PC-9 (cell line): Measurements from ENCODE around the gene CD2AP. TPM values are rescaled to one million over a fixed set of nuclear protein-coding genes. Genes with fewer than 3 reads are reported as not detected.

Experiments
- BruUV-seq: library from RNA; stranded (reverse); fragments of 400-500 nt; replicated peaks from 2 replicates; lab custom pipeline; 2021; lab: Mats Ljungman, UMichigan
- CTCF ChIA-PET: fragments of 300-600 bp; sonication (Branson Sonifier 250); formaldehyde crosslinking; loops from one replicate; lab custom pipeline; 2022; ENCODE audit warnings: antibody characterized with exemption; lab: Charles Lee
- POLR2A ChIA-PET: fragments of 300-600 bp; sonication (Branson Sonifier 250); formaldehyde crosslinking; loops from one replicate; lab custom pipeline; 2022; ENCODE audit warnings: antibody characterized with exemption; ENCODE audit not compliant: unreplicated experiment; lab: Charles Lee
- DNase-seq, 2 experiments: peaks; one replicate each; pipeline versions ENCODE4 v3.0.0 to v3.0.0-alpha.2; 2015 to 2022; ENCODE audit warnings: mixed read lengths in 1 of 2
- H2AFZ ChIP-seq: fragments of 200-600 bp; sonication (generic); 2 replicates; pipeline ENCODE4 v1.8.1; 2017; ENCODE audit warnings: antibody characterized with exemption
- H3F3A ChIP-seq: fragments of 200-600 bp; sonication (generic); 2 replicates; pipeline ENCODE4 v1.8.1; 2017; ENCODE audit warnings: antibody characterized with exemption, mild to moderate bottlenecking, low read depth; ENCODE audit not compliant: insufficient read depth
- H3K27ac ChIP-seq: fragments of 200-600 bp; sonication (generic); 2 replicates; pipeline ENCODE4 v1.6.1; 2016; ENCODE audit warnings: mixed run types
- H3K27me3 ChIP-seq: fragments of 200-600 bp; sonication (generic); 2 replicates; pipeline ENCODE4 v1.6.1; 2016; ENCODE audit warnings: low read depth, mixed run types; ENCODE audit not compliant: insufficient read depth
- H3K36me3 ChIP-seq: fragments of 200-600 bp; sonication (generic); 2 replicates; pipeline ENCODE4 v1.6.1; 2016; ENCODE audit warnings: low read depth, mixed run types
- H3K4me1 ChIP-seq: fragments of 200-600 bp; sonication (generic); replicated peaks from 2 replicates; pipeline ENCODE4 v1.6.1; 2016; ENCODE audit warnings: mixed run types; ENCODE audit not compliant: insufficient read depth
- H3K4me2 ChIP-seq: fragments of 200-600 bp; sonication (generic); 2 replicates; pipeline ENCODE4 v1.6.1; 2017; ENCODE audit warnings: mixed run types
- H3K4me3 ChIP-seq: fragments of 200-600 bp; sonication (generic); 2 replicates; pipeline ENCODE4 v1.6.1; 2016; ENCODE audit warnings: mixed run types
- H3K79me2 ChIP-seq: fragments of 200-600 bp; sonication (generic); 2 replicates; pipeline ENCODE4 v1.6.1; 2017; ENCODE audit warnings: low read depth, mixed run types
- H3K9me2 ChIP-seq: fragments of 200-600 bp; sonication (generic); 2 replicates; pipeline ENCODE4 v1.8.1; 2017; ENCODE audit warnings: mild to moderate bottlenecking; ENCODE audit not compliant: insufficient read depth
- H3K9me3 ChIP-seq: fragments of 200-600 bp; sonication (generic); 2 replicates; pipeline ENCODE4 v1.8.1; 2016; ENCODE audit warnings: low read depth; ENCODE audit not compliant: insufficient read depth
- H4K20me1 ChIP-seq: fragments of 200-600 bp; sonication (generic); 2 replicates; pipeline ENCODE4 v1.8.1; 2017; ENCODE audit not compliant: insufficient read depth
- CTCF ChIP-seq: fragments of 200-600 bp; sonication (generic); conservative IDR thresholded peaks from 2 replicates; pipeline ENCODE4 v1.6.1; 2017; ENCODE audit warnings: mixed run types, antibody characterized with exemption, mild to moderate bottlenecking, moderate library complexity
- EZH2 ChIP-seq: fragments of 200-600 bp; sonication (generic); IDR thresholded peaks from 2 replicates; pipeline ENCODE4 v1.8.0; 2017; ENCODE audit warnings: antibody characterized with exemption, low read depth
- intact Hi-C: fragments of 100-400 bp; cut with micrococcal nuclease; formaldehyde crosslinking; loops from one replicate; pipeline ENCODE4 v1.10.0; 2022; ENCODE audit not compliant: unreplicated experiment
- total RNA-seq: library from RNA; stranded (reverse); gene quantifications from 2 replicates; pipeline ENCODE4 v1.2.3, GENCODE V29; 2021

The CD2AP gene
- total RNA-seq, 1 experiment from 2014 or later: 55.5 TPM

GRCh38 chr6:47532981-47533585 is 55.5 kb downstream of the CD2AP start:
- Histone ChIP-seq H3K4me1 (no peaks in the 10 kb centered on the region), H3K36me3 (peaks cover 27% of the 10 kb centered on the region), H3K4me2 (no peak overlapping the region), H3K27me3 (no peaks in the 10 kb centered on the region), H3K27ac (no peak overlapping the region), H3K9me3 (no peaks in the 10 kb centered on the region), H3K9me2 (no peaks in the 10 kb centered on the region; the same call in 1 of the 2 replicates), H3K79me2 (peaks cover 46% of the 10 kb centered on the region), H3K4me3 (no peak overlapping the region), H4K20me1 (no peaks in the 10 kb centered on the region; the same call in 1 of the 2 replicates), H3F3A (no peaks in the 10 kb centered on the region; the same call in 1 of the 2 replicates), H2AFZ (no peak overlapping the region)
- ChIA-PET CTCF (no interaction called here), POLR2A (interaction anchor here (0.6 kb wide), 1 partner anchor 498 kb away, joined by 9 read pairs; no protein-coding TSS in a partner anchor)
- BruUV-seq: no TSS peak
- TF ChIP-seq CTCF: no peak
- no peak for TF ChIP-seq EZH2
- intact Hi-C loops: no loop called here
- no peak for DNase-seq

GRCh38 chr6:47534063-47534462 is 56.5 kb downstream of the CD2AP start:
- Histone ChIP-seq H3K36me3 (peaks cover 27% of the 10 kb centered on the region), H3K27me3 (no peaks in the 10 kb centered on the region), H3K4me2 (no peak overlapping the region), H2AFZ (no peak overlapping the region), H3F3A (no peaks in the 10 kb centered on the region; the same call in 1 of the 2 replicates), H4K20me1 (no peaks in the 10 kb centered on the region; the same call in 1 of the 2 replicates), H3K4me3 (no peak overlapping the region), H3K4me1 (no peaks in the 10 kb centered on the region), H3K27ac (no peak overlapping the region), H3K9me3 (no peaks in the 10 kb centered on the region), H3K79me2 (peaks cover 43% of the 10 kb centered on the region), H3K9me2 (no peaks in the 10 kb centered on the region; the same call in 1 of the 2 replicates)
- ChIA-PET CTCF (no interaction called here), POLR2A (interaction anchor here (0.6 kb wide), 1 partner anchor 14 kb away, joined by 4 read pairs; no protein-coding TSS in a partner anchor)
- DNase-seq: no peak
- intact Hi-C loops: no loop called here
- TSS peak; percentile 7 for BruUV-seq
- TF ChIP-seq EZH2: no peak
- TF ChIP-seq CTCF: no peak

GRCh38 chr6:47535316-47536225 is 58.0 kb downstream of the CD2AP start:
- Histone ChIP-seq H3K4me2 (no peak overlapping the region), H3K79me2 (peaks cover 34% of the 10 kb centered on the region), H4K20me1 (no peaks in the 10 kb centered on the region; the same call in 1 of the 2 replicates), H3K9me3 (no peaks in the 10 kb centered on the region), H3K36me3 (peaks cover 28% of the 10 kb centered on the region), H3K9me2 (no peaks in the 10 kb centered on the region; the same call in 1 of the 2 replicates), H3F3A (peaks cover 4% of the 10 kb centered on the region; the same call in 1 of the 2 replicates), H2AFZ (no peak overlapping the region), H3K4me3 (no peak overlapping the region), H3K27me3 (no peaks in the 10 kb centered on the region), H3K4me1 (no peaks in the 10 kb centered on the region), H3K27ac (no peak overlapping the region)
- TF ChIP-seq EZH2 (no peak), CTCF (no peak)
- POLR2A ChIA-PET: no interaction called here
- intact Hi-C loops: no loop called here
- no TSS peak for BruUV-seq
- CTCF ChIA-PET: no interaction called here
- no peak for DNase-seq
